K562 (cell line): Measurements from ENCODE around the gene PIK3CA. TPM values are rescaled to one million over a fixed set of nuclear protein-coding genes. Genes with fewer than 3 reads are reported as not detected.

ENCODE experiments used
- CHD4 ChIP-seq: fragments of 200-600 bp; sonication (generic); IDR thresholded peaks from 3 replicates; pipeline ENCODE4 v1.6.1; 2012; ENCODE audit warnings: low read depth, mild to moderate bottlenecking, mixed read lengths, low read length, inconsistent platforms; ENCODE audit not compliant: insufficient read depth, insufficient replicate concordance, poor library complexity, severe bottlenecking
- DACH1 ChIP-seq: fragments of 450-650 bp; IDR thresholded peaks from 2 replicates; pipeline ENCODE4 v1.6.1; 2018; ENCODE audit not compliant: partially characterized antibody
- DDX20 ChIP-seq: fragments of 450-650 bp; IDR thresholded peaks from 2 replicates; pipeline ENCODE4 v1.6.1; 2016; ENCODE audit warnings: missing genetic modification characterization, low read depth, mild to moderate bottlenecking, missing compliant biosample characterization, moderate library complexity
- EGR1 ChIP-seq: fragments of 450-650 bp; conservative IDR thresholded peaks from 2 replicates; pipeline ENCODE4 v1.6.1; 2017; ENCODE audit warnings: mild to moderate bottlenecking
- EP400 ChIP-seq: fragments of 450-650 bp; IDR thresholded peaks from 2 replicates; pipeline ENCODE4 v1.6.1; 2017; ENCODE audit warnings: antibody characterized with exemption, mild to moderate bottlenecking, moderate library complexity
- L3MBTL2 ChIP-seq: fragments of 450-650 bp; IDR thresholded peaks from 2 replicates; pipeline ENCODE4 v1.6.1; 2016; ENCODE audit warnings: mild to moderate bottlenecking, moderate library complexity
- PHB ChIP-seq: fragments of 250-450 bp; sonication (Bioruptor Pico); IDR thresholded peaks from 2 replicates; pipeline ENCODE4 v1.5.0; 2021
- POLR2A ChIP-seq: fragments of 450-650 bp; conservative IDR thresholded peaks from 2 replicates; pipeline ENCODE4 v1.6.1; 2016
- SREBF2 ChIP-seq: sonication (generic); formaldehyde crosslinking; IDR thresholded peaks from 2 replicates; pipeline ENCODE4 v1.4.0; 2020; ENCODE audit warnings: mild to moderate bottlenecking, missing genetic modification reagents
- XRCC5 ChIP-seq: fragments of 200-400 bp; formaldehyde crosslinking; IDR thresholded peaks from 2 replicates; pipeline ENCODE4 v1.6.1; 2017; ENCODE audit warnings: low read depth, mild to moderate bottlenecking, low read length
- ZNF282 ChIP-seq: sonication (generic); formaldehyde crosslinking; IDR thresholded peaks from 2 replicates; pipeline ENCODE4 v1.8.1; 2023; ENCODE audit warnings: missing genetic modification reagents
- ZNF354B ChIP-seq: fragments of 250-450 bp; sonication (Bioruptor Pico); IDR thresholded peaks from 2 replicates; pipeline ENCODE4 v1.4.0; 2020
- ZNF445 ChIP-seq: fragments of 250-450 bp; sonication (Bioruptor Pico); IDR thresholded peaks from 2 replicates; pipeline ENCODE4 v1.4.0; 2020; ENCODE audit warnings: low read depth, mild to moderate bottlenecking, moderate library complexity
- polyA plus RNA-seq, 8 experiments: library from polyadenylated mRNA; depleted of rRNA in 4 of 8; stranded (reverse) in 5 of 8; unstranded in 3 of 8; fragments of >200 nt; fragmentation: Nextera tagmentation in 2 of 8; fragmentation: Illumina TruSeq in 1 of 8; extraction: Ambion mirVana in 2 of 8; extraction: Trizol in 1 of 8; gene quantifications; 2 replicates each; pipeline versions ENCODE4 v1.2.1 to v1.2.3, GENCODE V29; 2011 to 2014; ENCODE audit warnings: inconsistent platforms in 1 of 8, missing spikeins in 1 of 8
- total RNA-seq, 7 experiments: library from RNA; depleted of rRNA in 6 of 7; stranded (reverse); fragments of >200 nt in 6 of 7; fragmentation: Illumina TruSeq in 2 of 7; extraction: Trizol in 2 of 7; gene quantifications; 2 replicates each; pipeline versions ENCODE4 v1.2.1 to v1.2.3, GENCODE V29; 2011 to 2021; ENCODE audit warnings: low replicate concordance in 1 of 7
- TF ChIP-seq, protein P1 (sequence below): fragments of 200-800 bp; sonication (Bioruptor generic); IDR thresholded peaks from 2 replicates; pipeline ENCODE4 v1.6.1; 2017; ENCODE audit warnings: missing genetic modification characterization, missing compliant biosample characterization
- TF ChIP-seq, protein P2 (sequence below), 2 experiments: fragments of 450-650 bp; IDR thresholded peaks; 2 replicates each; pipeline ENCODE4 v1.6.1; 2018; ENCODE audit warnings: mild to moderate bottlenecking in 2 of 2, low read depth in 1 of 2; ENCODE audit not compliant: partially characterized antibody in 2 of 2
- TF ChIP-seq, protein P3 (sequence below): fragments of 200-400 bp; formaldehyde crosslinking; IDR thresholded peaks from 2 replicates; pipeline ENCODE4 v1.6.1; 2017; ENCODE audit warnings: mild to moderate bottlenecking, low read depth, low read length, moderate library complexity
- TF ChIP-seq, protein P4 (sequence below): fragments of 450-650 bp; formaldehyde crosslinking; IDR thresholded peaks from 2 replicates; pipeline ENCODE4 v1.4.0; 2022; ENCODE audit warnings: missing genetic modification characterization
- TF ChIP-seq, protein P5 (sequence below): fragments of 450-650 bp; conservative IDR thresholded peaks from 2 replicates; pipeline ENCODE4 v1.6.1; 2016; ENCODE audit warnings: missing genetic modification characterization, low read depth, mild to moderate bottlenecking, control low read depth, missing compliant biosample characterization

Gene PIK3CA
- total and polyA plus RNA-seq, 9 of the 15 experiments (the other 6 are each of a cell fraction or from before 2014, with no cell fraction given): 3.8 to 19.4 (median 10.8) TPM

DNA sequence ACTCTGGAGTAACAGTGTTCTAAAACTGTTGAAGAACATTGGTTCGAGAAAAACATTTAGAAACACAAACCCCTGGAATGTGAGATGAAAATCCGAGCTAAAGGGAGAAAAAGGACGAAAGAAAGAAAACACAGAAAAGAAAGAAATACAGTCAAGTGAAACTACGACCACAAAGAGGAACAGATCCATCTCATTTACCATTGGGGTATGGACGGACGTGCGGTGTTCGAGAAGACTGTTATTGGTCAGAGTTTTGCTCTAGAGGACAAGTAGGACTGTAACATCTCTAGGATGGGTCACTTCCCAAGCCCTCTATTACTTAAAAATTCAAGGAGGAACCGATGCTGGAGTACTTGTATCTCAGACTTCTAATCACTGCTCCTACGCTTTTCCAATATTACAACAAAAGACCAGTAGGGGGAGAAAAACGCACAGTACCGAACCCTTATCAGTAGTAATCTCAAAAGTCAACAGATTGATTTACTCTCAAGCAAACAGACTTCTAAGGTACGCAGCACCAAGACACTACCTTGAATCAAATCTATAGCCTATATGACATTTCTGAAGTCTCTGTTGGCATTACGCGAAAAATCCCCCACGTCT lies 1.1 kb upstream of the PIK3CA start (continued):
- TF ChIP-seq, protein P1, sequence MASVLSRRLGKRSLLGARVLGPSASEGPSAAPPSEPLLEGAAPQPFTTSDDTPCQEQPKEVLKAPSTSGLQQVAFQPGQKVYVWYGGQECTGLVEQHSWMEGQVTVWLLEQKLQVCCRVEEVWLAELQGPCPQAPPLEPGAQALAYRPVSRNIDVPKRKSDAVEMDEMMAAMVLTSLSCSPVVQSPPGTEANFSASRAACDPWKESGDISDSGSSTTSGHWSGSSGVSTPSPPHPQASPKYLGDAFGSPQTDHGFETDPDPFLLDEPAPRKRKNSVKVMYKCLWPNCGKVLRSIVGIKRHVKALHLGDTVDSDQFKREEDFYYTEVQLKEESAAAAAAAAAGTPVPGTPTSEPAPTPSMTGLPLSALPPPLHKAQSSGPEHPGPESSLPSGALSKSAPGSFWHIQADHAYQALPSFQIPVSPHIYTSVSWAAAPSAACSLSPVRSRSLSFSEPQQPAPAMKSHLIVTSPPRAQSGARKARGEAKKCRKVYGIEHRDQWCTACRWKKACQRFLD: 0 out of 2 replicates have a peak, but pooled peaks have one; percentile 37
- TF ChIP-seq DDX20 (no peak), EP400 (no peak), SREBF2 (no peak), ZNF354B (CRISPR knock-in tag) (no peak), XRCC5 (no peak), ZNF445 (CRISPR knock-in tag) (no peak), EGR1 (no peak), CHD4 (peak; percentile 55), ZNF282 (no peak), PHB (CRISPR knock-in tag) (no peak), POLR2A (no peak), DACH1 (no peak), L3MBTL2 (no peak)
- TF ChIP-seq, protein P2, sequence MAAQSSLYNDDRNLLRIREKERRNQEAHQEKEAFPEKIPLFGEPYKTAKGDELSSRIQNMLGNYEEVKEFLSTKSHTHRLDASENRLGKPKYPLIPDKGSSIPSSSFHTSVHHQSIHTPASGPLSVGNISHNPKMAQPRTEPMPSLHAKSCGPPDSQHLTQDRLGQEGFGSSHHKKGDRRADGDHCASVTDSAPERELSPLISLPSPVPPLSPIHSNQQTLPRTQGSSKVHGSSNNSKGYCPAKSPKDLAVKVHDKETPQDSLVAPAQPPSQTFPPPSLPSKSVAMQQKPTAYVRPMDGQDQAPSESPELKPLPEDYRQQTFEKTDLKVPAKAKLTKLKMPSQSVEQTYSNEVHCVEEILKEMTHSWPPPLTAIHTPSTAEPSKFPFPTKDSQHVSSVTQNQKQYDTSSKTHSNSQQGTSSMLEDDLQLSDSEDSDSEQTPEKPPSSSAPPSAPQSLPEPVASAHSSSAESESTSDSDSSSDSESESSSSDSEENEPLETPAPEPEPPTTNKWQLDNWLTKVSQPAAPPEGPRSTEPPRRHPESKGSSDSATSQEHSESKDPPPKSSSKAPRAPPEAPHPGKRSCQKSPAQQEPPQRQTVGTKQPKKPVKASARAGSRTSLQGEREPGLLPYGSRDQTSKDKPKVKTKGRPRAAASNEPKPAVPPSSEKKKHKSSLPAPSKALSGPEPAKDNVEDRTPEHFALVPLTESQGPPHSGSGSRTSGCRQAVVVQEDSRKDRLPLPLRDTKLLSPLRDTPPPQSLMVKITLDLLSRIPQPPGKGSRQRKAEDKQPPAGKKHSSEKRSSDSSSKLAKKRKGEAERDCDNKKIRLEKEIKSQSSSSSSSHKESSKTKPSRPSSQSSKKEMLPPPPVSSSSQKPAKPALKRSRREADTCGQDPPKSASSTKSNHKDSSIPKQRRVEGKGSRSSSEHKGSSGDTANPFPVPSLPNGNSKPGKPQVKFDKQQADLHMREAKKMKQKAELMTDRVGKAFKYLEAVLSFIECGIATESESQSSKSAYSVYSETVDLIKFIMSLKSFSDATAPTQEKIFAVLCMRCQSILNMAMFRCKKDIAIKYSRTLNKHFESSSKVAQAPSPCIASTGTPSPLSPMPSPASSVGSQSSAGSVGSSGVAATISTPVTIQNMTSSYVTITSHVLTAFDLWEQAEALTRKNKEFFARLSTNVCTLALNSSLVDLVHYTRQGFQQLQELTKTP (IDR thresholded peaks at IDR 0.05; ENCODE audit: low read depth in 1 of 2, partially characterized antibody in 2 of 2): peak in 1 of 2 experiments; percentile 11
- TF ChIP-seq, protein P3, sequence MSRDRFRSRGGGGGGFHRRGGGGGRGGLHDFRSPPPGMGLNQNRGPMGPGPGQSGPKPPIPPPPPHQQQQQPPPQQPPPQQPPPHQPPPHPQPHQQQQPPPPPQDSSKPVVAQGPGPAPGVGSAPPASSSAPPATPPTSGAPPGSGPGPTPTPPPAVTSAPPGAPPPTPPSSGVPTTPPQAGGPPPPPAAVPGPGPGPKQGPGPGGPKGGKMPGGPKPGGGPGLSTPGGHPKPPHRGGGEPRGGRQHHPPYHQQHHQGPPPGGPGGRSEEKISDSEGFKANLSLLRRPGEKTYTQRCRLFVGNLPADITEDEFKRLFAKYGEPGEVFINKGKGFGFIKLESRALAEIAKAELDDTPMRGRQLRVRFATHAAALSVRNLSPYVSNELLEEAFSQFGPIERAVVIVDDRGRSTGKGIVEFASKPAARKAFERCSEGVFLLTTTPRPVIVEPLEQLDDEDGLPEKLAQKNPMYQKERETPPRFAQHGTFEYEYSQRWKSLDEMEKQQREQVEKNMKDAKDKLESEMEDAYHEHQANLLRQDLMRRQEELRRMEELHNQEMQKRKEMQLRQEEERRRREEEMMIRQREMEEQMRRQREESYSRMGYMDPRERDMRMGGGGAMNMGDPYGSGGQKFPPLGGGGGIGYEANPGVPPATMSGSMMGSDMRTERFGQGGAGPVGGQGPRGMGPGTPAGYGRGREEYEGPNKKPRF: no peak
- TF ChIP-seq, protein P4, sequence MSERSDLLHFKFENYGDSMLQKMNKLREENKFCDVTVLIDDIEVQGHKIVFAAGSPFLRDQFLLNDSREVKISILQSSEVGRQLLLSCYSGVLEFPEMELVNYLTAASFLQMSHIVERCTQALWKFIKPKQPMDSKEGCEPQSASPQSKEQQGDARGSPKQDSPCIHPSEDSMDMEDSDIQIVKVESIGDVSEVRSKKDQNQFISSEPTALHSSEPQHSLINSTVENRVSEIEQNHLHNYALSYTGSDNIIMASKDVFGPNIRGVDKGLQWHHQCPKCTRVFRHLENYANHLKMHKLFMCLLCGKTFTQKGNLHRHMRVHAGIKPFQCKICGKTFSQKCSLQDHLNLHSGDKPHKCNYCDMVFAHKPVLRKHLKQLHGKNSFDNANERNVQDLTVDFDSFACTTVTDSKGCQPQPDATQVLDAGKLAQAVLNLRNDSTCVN (CRISPR knock-in tag): no peak
- TF ChIP-seq, protein P5, sequence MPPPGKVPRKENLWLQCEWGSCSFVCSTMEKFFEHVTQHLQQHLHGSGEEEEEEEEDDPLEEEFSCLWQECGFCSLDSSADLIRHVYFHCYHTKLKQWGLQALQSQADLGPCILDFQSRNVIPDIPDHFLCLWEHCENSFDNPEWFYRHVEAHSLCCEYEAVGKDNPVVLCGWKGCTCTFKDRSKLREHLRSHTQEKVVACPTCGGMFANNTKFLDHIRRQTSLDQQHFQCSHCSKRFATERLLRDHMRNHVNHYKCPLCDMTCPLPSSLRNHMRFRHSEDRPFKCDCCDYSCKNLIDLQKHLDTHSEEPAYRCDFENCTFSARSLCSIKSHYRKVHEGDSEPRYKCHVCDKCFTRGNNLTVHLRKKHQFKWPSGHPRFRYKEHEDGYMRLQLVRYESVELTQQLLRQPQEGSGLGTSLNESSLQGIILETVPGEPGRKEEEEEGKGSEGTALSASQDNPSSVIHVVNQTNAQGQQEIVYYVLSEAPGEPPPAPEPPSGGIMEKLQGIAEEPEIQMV (tag): no peak; the same call in 1 of the 2 replicates
